Measurements from ENCODE around the gene VCAM1. TPM values are rescaled to one million over a fixed set of nuclear protein-coding genes. Genes with fewer than 3 reads are reported as not detected.

VCAM1 gene
- total RNA-seq, 4 donors from 2014 or later: 8.8 to 25.3 (median 24.2) TPM

- no peak for TF ChIP-seq CTCF (IDR thresholded peaks at IDR 0.05; ENCODE audit: low read depth)
Observed at GRCh38 chr1:100714599-100714998, 4.9 kb upstream of the VCAM1 start.

GRCh38 chr1:100717218-100717617, 2.3 kb upstream of the VCAM1 start:
- TF ChIP-seq CTCF (IDR thresholded peaks at IDR 0.05; ENCODE audit: low read depth): no peak

GRCh38 chr1:100718581-100718980, 961 bp upstream of the VCAM1 start:
- TF ChIP-seq CTCF (IDR thresholded peaks at IDR 0.05; ENCODE audit: low read depth): no peak

GRCh38 chr1:100720101-100720500, 559 bp downstream of the VCAM1 start:
- no peak for TF ChIP-seq CTCF (IDR thresholded peaks at IDR 0.05; ENCODE audit: low read depth)

GRCh38 chr1:100720751-100721150, 1.2 kb downstream of the VCAM1 start:
- no peak for TF ChIP-seq CTCF (IDR thresholded peaks at IDR 0.05; ENCODE audit: low read depth)

- TF ChIP-seq CTCF (IDR thresholded peaks at IDR 0.05; ENCODE audit: low read depth): no peak
Observed at GRCh38 chr1:100721526-100722207, 2.1 kb downstream of the VCAM1 start.

- no peak for TF ChIP-seq CTCF (IDR thresholded peaks at IDR 0.05; ENCODE audit: low read depth)
Observed at GRCh38 chr1:100722221-100722620, 2.7 kb downstream of the VCAM1 start.
